ENCODE measurements around the gene KLHL29.

KLHL29 gene

DNA sequence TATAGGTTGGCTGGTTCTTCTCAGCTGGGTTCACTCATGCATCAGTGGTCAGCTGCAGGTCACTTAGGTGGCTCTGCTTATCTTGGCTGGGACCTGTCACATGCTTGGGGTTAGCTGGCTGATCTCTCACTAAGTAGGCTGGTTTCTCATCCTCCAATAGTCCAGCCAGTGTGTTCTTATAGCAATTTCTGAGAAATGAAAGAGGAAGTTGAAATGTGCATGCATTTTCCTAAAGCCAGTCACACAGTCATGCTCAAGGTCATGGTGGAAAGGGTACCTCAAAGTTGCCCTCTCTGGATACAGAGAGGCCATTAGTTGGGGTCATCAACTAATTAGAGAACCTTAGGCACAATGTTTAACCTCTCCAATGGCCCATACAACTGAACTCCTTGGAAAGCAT is 64.4 kb downstream of the KLHL29 start:
- no peak for DNase-seq (ENCODE audit: low read depth)

DNA sequence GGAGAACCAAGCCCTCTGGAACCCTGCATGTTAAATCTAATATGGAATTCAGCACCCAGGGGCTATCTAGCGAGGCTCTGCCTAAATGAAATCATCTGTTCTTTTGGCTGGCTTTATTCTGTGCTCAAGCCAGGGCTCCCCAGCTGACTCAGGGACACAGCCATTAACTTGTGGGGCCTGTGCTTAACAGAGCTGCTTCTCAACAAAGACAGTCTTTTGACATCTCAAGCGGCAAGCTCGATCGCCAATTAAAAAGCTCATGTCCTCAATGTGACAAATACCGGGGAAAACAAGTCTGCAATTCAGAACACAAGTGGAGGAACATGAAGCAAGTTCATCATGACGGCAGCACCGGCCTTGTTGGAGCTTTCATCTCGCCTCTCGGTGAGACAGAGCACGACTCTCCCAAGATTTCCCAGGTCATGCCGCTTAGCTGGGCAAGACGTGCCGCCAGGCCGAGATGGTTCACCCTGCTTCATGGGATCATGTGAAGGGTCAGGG is 64.9 kb downstream of the KLHL29 start:
- DNase-seq (ENCODE audit: low read depth), result no peak

DNA sequence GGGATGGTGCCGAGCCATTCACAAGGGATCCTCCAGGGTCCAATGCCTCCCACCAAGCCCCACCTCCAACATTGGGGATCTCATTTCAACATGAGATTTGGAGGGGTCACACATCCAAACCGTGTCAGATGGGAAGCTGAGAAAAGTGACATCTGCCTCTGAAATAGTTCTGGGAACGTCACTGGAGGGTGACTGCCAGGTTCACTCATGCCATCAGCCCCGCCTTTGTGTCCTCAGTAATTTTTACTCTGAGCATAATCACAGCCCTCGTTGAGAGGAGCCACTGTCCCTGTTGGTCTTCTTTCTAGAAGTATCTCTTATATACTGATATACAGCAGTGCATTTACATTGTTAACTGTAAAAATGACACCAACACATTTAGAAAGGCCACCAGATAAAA is 67.4 kb downstream of the KLHL29 start:
- DNase-seq (ENCODE audit: low read depth), result no peak

DNA sequence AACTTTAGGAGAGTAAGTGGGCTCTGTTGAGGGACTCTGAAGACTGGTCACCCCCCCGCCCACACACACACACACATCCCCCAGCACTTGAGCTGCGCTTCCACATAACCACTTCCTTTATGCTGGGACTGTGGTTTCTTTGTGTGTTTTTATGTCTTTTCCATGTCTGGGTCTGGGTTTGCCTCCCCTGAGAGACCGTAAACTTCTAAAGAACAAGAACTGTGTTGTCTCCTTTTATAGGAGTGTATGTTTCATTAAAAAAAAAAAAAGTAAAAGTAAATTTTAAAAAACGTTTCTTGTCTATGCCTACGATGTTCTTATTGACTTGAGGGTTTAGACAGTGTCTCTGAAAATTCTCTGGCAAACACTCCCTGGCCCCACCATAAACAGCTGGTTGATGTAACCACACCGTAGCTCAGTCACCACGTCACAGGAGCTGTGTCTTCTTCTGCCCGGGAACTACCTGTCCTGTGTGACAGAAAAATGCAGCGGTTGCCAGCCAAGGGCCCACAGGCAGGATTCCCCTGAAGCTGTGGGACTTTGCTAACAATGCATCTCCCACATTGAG is 68.0 kb downstream of the KLHL29 start:
- DNase-seq (ENCODE audit: low read depth), result no peak

DNA sequence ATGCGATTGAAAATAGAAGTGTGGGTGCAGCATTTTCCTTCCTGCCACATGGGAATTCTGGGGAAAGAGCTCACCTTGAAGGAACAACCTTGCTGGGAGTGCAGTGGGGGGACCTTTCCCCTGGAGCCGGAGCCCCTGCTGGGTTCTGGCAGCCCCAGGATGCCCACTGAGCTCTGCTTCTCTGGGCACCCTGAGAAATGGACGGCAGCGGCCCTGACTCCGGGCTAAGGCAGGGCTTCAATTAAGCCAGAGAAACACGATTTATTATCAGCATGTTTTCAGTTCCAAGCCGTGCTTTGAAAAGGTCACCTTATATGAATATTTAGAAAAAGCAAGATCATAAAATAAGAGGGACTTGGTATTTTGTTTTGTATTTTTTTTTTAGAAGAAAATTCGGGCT is 68.5 kb downstream of the KLHL29 start:
- no peak for DNase-seq (ENCODE audit: low read depth)

DNA sequence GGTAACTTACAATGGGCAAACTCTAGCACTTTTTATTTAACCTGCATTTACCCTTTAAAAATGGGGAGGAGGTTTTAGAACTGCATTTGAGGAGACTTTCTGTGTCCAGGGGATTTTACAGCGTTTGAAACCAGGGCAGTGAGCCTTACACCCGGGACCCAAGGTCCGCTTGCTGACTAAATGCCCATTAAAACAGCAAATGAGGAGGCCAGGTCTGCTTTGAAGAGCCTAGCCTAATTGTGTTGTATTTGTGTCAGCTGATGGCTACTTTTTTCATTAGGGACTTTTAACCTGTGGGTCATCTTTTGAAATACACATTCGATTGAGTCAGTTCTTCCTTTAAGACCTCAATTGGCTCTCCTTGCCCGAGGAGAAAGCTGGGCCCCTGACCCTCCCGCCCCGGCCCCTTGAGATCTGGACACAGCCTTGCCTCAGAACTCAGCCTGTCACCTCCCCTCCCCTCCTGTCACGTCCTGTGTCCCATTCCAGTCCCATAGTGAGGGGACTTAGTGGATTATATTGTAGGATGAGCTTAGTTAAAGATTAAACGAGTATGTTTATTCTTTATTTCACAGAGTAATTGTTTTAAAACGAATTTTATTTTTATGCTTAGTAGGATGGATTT is 69.0 kb downstream of the KLHL29 start:
- no peak for DNase-seq (ENCODE audit: low read depth)

DNA sequence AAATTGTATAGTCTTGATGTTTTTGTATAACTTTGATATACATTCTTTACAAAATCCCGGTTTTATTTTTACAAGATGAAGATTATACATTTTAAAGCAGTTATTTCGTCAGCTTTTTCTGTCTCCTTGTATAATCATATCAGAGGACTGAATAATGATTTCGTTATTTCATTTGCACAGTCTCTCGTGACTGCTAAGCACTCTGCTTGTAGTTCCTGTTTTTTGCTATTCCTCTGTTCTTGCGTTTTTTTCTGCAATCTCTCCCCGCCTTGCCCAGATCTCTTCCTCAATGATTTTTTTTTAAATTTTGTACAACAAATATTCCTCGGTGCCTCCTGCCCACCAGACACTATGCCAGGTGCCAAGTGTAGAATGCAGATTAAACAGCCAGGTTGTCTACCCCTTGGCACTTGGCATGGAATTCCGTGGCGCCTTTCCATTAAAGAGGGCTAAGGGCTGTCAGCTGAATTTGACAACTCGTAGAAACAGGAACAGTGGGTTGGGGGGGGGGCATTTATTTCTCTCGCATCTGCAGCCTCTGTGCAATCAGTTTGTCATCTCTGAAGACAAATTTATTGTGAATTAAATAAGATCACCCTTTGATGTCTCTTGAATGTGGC is 69.6 kb downstream of the KLHL29 start:
- DNase-seq (ENCODE audit: low read depth), result no peak

DNA sequence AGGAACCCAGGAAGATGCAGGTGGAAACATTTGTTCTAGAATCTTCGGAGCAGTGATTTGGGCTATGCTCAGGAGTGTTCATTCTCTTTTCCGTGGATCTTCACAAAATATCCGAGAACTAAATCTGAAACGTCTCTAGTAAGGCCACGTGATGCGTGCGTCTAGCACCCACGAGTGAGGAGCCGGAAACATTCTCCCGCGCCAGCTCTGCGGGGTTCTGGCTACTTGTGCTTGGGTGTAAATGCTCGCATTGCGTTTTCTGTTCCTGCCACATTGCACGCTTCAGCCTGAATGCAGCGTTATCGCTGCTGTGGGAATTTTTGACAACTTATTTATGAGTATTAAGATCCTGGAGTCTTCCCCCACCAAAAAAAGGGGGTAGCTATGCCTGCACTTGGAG is 71.4 kb downstream of the KLHL29 start:
- no peak for DNase-seq (ENCODE audit: low read depth)

DNA sequence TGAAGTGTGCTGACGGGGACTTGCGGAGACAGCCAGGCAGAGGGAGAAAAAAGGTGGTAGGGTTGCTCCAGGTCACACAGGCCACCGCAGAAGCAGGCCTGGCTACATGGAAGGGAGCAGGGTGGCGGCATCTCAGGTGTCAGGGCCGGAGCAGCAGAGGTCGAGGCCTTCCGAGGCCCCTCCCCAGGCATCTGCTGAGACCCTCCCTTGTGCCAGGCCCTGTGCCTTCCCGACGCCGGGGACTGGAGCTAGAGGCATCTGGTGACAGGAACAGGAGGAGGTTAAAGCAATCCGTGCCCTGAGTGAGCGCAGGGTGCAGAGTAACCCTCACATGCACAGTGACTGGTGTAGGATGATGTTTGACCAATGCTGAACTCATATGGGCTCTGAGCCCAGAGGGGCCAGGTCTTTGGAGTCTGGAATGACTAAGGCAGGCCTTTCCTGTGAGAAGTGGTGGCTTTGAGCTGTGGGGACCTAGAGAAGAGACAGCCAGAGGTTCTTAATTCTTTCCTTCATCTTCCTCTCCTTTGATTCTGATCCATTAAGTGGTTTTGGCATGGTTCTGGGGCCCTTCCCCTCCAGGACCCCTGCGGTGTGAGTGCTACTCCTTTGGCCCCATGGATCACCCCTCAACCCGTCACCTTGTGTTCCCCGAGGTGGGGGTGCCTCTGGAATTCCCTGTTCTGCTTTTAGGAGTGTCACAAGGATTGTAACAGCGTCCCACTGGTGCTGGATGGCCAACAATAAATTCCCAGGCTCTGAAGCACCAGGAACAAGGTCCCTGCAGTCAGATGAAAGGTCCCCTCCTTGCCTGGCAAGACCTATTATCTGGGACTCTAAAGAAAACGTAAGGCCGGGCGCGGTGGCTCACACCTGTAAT is 72.1 kb downstream of the KLHL29 start:
- DNase-seq (ENCODE audit: low read depth), result no peak

DNA sequence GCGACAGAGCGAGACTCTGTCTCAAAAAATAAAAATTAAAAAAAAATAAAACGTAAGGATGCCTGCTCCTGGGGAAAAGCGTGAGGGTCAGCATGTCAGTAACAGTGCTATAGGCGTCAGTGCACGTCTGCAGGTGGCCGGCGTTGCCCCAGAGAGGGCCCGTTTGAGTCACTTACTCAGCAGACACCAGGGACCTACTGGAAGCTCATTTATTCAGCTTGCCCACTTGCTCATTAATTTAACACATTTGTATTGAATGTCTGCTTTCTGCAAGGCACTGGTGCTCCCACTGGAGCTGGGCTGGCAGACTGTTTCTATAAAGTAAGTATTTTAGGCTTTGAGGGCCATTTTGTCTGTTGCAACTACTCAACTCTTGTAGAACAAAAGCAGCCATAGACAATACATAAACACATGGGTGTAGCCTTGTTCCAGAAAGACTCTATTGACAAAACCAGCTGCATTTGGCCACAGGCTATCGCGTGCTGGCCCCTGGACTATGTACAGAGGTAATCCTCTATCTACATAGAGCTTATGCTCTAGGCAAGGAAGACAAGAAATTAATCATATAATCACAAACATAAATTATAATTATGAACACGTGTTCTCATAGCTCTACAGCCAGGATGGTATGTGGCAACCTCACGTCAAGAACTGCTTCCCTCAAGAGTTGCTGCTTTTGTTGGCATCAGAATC is 73.2 kb downstream of the KLHL29 start:
- no peak for DNase-seq (ENCODE audit: low read depth)

DNA sequence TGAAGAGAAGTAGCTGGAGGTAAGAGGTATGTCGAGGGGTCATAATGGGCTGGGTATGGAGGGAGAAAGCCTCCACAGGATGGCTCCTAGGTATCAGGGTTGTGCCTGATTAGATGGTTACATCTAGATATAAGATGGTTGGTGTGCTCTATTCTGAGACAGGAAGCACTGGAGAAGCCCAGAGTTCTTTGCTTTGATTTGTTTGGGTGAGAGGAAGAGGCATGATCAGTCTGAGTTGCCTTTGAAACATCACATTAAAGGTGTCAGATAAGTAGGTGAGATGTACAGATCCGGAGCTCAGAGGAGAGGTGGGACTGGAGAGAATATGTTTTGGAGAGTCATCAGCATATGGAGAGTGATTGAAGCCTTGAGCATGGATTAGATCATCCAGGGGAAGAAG is 74.1 kb downstream of the KLHL29 start:
- no peak for DNase-seq (ENCODE audit: low read depth)

DNA sequence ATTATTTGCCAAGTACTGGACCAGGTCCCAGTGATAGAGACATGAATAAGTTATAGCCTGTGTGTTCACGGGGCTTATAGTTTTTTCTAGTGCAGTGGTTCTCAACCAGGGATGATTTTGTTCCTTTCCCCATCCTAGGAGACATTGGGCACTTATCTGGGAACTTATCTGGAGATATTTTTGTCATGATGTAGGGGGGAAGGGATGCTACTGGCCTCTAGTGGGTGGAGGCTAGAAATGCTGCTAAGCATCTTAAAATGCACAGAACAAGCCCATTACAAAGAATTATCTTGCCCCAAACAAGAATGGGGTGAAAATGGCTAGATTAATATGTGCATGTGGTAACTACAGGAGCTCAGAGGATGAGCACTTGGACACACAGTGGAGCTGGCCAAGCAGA is 75.2 kb downstream of the KLHL29 start:
- no peak for DNase-seq (ENCODE audit: low read depth)

DNA sequence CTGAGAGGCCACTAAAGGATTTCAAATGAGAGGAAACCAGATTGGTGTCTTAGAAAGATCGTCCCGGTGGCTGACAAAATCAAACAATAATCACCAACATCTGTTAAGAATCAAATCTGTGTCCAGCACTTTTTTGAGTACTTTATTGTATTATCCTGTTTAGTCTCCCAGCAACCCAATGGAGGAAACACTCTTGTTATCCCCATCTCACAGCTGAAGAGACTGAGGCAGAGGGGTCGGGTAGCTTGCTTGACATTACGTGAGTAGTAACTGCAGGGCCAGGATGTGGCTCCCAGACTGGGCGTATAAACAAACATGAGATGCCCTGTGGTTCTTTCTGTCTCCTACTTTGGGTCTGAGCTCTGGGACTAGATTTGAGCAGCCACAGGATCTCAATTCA is 76.0 kb downstream of the KLHL29 start:
- no peak for DNase-seq (ENCODE audit: low read depth)

DNA sequence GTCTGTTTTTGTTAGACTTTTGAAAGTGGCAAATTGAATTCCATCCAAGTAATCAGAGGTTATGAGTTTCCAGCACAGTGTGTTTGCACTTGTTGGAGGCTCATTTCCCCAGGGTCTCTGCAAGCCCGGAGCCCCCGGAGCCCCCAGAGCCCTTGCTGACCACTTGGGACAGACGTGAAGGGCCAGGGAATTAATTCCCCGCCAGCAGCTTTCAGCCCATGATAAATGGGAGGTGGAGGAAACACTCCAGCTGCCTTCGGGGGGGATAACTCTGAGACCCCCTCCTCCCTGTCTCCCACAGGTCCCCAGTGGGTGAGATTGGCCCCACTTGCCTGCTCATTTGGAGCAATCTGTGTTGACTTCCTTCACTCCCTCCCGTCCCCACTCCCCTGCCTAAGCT is 79.2 kb downstream of the KLHL29 start:
- no peak for DNase-seq (ENCODE audit: low read depth)

DNA sequence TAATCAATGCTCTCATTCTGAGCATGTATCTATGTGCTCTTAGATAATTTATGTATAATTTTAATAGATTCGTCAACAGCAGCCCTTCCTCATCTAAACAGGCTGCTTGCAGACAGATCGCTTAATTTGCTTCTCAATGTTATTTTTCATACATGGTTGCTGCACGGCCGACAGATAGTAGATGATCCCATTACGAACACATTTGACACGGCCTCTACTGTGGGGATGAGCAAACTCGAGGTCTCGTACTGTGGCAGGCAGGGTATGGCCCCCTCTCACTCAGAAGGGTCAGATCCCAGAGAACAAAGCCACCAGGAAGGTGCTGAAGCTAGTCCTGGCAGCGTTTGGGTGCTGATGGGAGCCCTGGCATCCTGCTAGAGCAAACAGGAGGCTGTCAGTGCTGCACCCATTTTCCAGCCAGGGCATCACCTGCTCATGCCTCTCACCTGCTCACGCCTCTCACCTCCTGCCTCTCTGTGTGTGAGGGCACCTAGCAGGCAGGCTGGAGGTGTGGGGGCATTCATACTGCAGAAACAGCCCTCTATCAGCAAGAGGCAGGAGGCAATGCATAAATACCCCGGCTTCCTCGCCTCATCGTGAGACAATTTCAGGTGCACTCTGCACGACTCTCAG is 80.0 kb downstream of the KLHL29 start:
- no peak for DNase-seq (ENCODE audit: low read depth)

DNA sequence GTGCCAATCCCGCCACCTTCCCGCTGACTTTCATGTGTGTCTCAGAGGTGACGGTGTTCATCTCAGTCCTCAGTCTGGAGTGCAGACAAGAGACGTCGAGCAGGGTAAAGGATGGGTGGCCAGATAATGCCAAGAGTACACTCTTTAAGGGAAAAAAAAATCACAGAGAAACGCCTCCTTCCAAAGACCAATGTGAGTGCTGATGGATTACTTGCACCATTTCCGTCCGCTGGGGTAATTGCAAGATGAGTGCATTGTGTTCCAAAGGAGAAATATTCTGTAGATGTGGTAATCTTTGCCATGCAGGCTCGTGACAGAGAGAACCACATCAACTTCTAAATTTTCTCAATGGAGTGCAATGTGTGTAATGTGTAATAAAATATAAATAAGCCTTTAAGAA is 81.0 kb downstream of the KLHL29 start:
- no peak for DNase-seq (ENCODE audit: low read depth)

DNA sequence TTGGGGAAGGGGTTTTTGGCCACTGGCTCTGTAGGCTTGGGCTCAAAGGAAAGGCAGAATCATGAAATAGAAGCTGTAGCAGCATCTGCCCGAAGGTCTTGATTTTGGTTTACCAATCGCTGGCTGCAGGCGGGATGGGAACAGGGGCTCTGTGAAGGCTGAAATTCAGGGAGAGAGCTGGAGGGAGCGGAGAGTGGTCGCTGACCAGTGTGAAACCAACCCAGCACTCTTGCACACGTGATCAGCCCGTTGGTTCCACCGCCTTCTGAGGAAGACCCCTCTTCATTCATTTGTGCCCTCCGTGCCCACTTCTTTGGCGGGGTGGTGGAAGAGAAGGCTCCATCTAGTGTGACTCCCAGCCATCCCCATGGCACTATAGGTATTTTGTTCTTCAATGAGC is 82.6 kb downstream of the KLHL29 start:
- no peak for DNase-seq (ENCODE audit: low read depth)

DNA sequence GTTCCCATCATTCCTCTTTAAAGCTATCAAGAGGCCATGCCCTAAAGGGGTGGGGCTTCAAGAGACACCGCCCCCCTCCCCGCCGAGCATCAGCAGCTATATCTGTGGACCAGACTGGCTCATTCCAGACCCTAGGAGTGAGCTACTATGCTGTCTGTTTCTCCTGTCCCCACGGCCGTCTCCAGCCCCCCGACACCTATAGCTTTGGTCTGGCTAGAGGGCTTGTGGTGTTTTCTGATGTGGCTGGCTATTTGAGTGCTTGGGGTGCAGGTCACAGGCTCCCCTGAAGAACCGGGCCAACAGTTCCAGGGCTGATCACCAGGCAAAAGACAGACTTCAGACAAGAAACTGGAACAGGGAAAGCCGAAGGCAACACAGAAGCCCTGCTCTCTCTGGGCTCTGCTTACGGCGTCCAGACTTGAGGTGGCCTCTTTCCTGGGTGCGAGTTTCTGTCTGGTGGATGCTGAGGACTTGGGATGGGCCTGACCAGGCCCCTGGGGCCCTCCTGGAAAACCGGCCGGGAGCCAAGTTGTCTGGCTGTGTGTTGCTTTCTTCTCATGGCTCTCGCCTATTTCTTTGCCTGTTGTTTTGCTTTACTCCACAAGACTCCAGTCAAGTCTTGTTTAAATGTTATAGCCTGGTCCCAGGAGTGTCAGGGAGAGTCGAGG is 83.6 kb downstream of the KLHL29 start:
- no peak for DNase-seq (ENCODE audit: low read depth)

DNA sequence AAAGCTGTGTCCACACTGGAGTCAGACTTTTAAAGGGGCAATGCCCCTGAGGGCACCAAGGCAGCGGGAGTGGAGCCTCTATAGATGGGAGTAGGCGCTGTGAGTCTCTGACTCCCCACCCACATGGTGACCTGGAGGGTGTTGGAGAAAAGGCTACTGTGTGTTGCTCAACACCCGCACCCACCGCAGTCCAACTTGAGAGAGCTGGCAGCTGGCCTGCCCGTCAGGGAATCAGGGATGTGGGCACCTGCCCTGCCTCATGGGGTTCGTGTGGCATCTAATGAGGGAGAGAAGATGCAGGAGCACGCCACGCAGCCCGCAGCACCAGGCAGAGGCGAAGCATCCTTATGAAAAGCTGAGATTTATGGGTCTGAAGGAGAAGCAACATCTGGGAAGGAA is 84.2 kb downstream of the KLHL29 start:
- DNase-seq (ENCODE audit: low read depth), result no peak

DNA sequence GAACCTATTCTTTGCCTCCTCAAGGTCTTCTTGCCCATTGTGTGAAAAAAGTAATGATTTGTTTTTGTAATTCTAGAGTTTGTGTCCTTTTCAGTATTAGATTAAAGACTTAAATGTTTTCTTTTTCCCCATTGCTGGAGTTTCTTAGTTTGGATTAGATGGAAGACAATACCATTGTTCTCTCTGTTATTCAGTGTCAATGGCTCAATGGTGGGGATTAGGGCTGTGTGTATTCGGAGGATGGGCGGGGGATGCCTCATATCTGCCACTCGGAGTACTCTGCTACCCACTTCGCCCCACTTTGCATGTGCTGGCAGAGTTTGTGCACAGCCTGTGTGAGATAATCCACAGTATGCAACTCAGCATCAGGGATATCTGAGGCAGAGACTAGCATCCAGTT is 90.1 kb downstream of the KLHL29 start:
- no peak for DNase-seq (ENCODE audit: low read depth)

DNA sequence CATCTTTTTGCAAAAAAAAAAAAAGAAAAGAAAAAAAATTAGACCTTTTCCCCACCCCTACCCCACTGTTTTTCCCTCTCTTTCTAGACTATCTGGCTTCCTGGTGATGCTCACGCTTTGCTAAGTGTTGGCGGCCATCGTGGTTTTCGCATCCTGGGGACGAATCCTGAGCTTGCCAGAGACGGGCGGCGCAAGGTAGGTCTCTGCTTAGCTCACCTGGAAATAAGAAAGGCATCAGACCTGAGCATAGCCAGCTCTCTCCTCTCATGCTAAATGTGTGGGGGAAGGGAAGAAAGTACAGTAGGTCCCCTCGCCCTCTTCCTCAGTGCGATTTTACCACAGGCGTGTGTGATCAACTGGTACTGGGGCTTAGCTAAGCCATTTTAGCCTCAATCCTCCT is 90.5 kb downstream of the KLHL29 start:
- DNase-seq (ENCODE audit: low read depth), result no peak

Measured in activated T-cell treated with anti-CD3 and anti-CD28 coated beads for 24 hours (primary cell).